Renal cortical epithelial cell (primary cell): ENCODE results near the gene STRIP1. TPM values are rescaled to one million over a fixed set of nuclear protein-coding genes. Genes with fewer than 3 reads are reported as not detected.

Experiments
- DNase-seq: peaks from one replicate; pipeline ENCODE4 v3.0.0-alpha.2; 2011; ENCODE audit warnings: low read depth
- total RNA-seq: library from RNA; depleted of rRNA; stranded (reverse); fragments of >200 nt; gene quantifications from 2 replicates; pipeline ENCODE4 v1.2.3, GENCODE V29; 2014

STRIP1 gene
- total RNA-seq, 1 donor from 2014 or later = 57.0 TPM

DNA sequence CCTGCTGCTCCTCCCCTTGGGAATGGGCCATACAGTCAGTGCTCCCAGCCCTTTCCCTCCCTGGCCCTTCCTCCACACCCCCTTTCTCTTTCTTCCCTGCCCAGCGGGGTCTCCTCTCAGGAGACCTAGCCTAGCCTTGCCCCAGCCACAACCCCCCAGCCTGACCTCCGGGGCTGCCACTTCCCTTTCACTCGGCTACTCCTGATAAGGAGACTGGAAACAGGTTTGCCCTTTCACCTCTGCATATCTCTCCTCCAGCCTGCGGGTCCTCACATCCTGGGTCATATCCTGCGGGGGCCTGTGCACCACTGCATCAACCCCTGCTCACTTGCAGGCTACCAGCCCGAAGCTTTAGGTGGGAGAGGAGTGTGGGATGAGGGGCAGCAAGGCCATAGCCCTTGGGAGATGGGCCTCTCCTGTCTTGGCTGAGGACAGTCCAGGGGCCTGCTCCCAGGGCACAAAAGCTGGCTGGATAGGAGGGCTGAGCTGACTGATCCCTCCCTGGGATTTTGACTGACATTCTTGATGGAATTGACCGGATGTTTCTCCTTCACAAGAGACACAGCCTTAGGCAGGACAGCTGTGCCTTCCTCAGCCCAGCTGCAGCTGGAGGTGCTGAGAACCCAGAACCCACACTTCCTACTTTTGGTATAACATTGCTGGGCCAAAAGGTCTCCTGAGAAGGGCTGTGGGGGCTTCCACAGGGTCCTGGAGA is 55.3 kb downstream of the STRIP1 start:
- DNase-seq = no peak

DNA sequence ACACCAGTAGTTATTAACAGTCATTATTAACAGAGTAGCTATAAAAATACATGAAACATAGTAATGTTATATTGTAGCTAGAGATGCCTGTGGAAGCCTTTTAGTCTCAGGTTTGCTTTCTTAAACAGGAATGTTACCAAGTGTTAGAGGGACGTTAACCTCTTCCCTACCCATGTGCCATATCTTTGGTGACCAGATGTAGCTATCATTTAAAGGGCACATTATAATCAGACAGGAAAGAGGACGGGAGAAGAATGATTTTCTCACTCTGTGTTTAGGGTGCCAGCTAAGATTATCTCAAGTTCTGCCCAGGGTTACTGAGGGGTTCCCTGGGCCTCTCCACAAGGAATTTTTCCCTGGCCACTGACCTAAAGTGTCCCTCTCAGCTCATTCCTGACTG is 57.0 kb downstream of the STRIP1 start:
- no peak for DNase-seq

DNA sequence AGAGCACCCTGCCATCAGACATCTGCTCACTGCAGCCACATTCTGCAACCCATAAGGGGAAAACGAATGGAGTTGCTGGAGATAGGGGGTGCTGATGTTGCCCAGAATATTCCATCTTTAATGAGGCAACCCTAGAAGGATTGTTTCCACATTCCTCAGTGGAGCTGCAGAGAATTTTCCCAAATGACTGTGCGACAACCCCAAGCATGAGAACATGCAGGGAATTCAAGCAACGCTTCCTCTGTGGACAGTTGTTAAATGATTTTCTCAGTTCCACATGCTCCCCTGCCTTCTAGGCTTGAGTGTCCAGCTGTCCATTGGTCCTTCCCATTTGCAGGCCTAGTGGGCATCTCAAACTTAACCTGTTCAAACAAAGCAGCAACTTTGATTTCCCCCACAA is 57.4 kb downstream of the STRIP1 start:
- DNase-seq = no peak

DNA sequence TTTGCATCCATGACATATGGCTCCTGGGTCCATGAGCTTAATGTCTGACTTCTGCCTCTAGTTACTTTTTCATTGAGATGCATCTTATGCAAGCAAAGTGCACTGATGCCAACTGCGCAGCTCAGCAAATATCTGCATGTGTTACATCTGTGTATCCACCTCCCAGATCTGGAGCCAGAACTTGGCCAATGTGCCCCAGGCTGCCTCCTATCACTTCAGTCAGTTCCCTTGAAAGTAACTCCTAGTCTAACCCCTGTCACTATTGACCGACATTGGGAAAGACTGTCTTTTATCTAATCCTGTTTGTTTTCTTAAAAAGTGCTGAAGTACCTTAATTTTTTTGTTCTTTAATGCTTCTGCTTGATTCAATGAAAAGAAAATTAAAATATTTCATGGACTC is 58.6 kb downstream of the STRIP1 start:
- no peak for DNase-seq

DNA sequence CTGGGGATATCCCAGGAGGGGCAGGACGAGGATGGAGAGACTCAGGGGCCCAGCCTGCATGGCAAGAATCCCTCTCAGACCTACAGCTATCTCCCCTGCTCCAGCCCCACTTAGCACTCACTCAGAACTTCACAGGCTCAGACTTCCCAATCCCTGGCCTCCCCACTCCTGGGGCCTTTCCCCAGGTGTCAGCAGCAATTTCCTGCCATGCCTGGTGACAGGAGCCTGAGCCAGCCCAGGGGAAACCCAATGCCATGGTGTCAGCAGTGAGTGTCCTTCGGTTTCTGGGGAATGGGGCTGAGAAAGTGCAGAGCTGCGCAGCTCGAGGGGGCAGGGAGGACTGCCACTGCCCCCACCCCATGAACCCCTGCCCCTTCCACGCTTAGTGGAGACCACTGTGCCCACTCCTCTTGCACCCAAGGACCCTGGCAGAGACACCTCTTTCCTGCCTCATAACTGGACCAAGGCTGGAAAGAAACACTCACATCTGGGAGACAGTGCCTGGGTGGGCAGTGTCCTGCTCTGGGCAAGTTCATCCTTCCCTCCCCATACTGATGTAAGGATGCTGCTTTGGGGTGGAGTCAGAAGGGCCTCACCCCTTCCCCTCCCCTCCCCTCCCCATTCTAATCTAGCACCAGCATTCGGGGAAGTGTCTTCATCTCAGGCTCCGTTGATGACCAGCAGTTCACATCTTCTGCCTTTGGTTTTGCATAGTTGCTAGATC is 60.7 kb downstream of the STRIP1 start:
- DNase-seq = no peak

DNA sequence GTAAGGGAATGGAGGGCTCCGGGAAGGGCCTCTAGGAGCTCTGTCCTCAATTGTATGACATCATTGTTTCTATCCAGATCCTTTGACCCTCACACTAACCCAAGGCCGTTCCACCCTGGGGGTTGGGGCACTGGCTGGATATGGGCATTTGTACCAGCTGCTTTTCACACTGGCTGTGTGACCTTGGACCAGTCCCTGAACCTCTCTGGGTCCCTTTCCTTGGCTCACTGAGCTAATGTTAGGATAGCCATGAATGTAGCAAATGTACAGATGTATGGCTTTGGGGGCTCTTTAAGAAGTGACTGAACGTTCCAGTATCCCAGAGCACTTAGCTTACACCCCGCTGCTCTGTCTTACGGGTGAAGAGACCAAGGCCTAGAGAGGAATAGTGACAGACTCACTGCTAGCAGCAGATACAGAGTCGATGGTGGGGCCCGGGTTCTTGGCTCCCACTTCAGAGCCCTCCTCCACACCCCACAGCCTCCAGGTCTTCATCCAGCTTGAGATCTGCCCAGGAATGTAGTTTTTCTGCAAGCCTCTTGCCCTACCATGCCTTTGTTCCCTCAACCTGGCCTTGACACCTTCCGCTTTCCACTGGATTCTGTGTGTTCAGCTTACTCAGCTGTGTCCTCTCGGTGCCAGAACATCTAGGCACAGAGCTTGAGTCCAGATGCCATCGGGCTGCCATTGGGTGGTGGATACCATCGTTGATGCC is 63.2 kb downstream of the STRIP1 start:
- no peak for DNase-seq

DNA sequence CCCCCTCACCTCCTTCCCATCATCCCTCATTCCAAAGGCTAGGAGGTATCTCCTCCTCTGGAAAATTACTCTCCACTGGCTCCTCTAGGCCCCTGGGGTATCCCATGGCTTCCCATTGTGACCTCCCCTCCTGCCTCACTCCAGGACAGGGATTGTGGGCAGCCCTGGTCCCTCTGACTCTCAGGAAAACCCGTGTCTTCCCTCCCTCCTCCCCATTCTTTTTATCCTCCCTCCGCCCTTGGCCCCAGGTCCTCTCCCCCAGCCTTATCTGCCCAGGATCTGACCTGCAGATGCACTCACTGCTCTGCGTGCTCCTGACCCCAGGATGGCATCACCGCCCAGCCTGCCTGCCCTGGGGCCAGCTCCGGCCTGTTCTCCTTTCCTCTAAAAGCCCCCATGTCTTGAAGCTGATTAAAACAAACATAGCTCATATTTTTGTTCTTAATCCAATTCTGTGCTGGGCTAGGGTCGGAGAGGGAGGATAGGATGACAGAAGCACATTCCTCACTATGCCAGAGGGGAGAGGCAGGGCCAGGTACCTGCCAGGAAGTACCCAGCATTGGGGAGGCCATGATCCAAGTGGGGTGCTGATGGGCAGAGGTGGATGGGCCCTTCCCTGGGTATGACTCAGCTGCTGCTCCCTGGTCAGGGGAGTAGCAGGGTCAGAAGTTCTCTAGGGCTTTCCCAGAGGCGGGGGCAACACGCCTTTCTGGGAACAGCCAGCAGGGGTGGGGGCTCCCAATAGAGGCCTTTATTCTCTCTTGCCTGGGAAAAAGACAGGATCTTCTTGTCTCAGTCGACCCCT is 64.0 kb downstream of the STRIP1 start:
- DNase-seq = no peak

DNA sequence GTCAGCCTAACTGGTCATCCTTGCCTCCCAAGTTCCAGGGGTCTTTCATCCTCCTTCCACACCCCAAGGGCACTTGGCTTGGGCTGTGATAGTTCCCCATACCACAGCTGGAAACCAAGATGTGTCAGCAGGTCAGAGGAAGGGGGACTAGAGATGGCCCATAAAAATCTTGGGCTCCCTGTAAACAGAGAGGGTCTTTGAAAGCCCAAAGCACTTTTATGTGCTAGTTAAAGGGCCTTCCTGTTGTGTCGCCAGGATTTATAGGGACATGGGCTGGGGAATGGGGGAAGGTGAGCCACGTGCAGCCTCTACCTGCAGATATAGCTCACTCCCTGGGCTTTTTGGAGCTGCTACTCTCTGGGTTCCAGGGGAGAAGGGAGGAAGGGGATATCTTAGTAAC is 65.9 kb downstream of the STRIP1 start:
- DNase-seq = no peak

DNA sequence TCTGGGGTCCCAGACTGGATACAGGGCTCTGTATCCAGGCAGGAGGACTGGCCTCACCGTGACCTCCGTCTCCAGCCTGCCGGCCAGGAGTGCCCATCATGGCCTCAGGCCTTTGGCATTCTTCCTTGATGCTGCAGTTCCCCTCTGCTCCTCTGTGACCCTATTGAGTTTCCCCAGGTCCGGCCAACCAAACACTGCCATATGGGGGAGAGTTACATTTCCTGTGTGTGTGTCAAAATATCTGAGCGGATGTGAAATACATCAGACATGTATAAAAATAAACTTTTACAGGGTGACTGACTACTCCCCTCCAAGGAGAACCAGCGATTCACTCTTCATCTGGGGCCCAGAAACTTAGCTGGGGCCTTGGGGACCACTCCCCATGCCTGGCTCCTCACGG is 67.7 kb downstream of the STRIP1 start:
- DNase-seq = no peak

Other genes with a start within 250 kb of the STRIP1 start
- gene CSF1, start 123.8 kb upstream of the STRIP1 start, total RNA-seq = 39.2 and 51.3 TPM in 2 replicates
- 47.9 and 120 TPM in 2 replicates for gene AHCYL1, start 49.9 kb upstream of the STRIP1 start, total RNA-seq
- gene ALX3, start 36.0 kb downstream of the STRIP1 start, total RNA-seq = not detected in 2 replicates
- gene UBL4B, start 77.8 kb downstream of the STRIP1 start, total RNA-seq = not detected in 2 replicates
- gene SLC6A17, start 115.9 kb downstream of the STRIP1 start, total RNA-seq = 0.35 and 0.45 TPM in 2 replicates
- gene KCNC4, start 175.7 kb downstream of the STRIP1 start, total RNA-seq = 2.6 and 15.2 TPM in 2 replicates